K562 (cell line): Measurements from ENCODE around the gene RHBDD1. TPM values are rescaled to one million over a fixed set of nuclear protein-coding genes. Genes with fewer than 3 reads are reported as not detected.

Experiments used
- ATAC-seq: fragments of 200-7000 bp; cut with Tn5 transposase; 3 replicates; pipeline ENCODE4 v1.9.1; 2020; ENCODE audit warnings: moderate library complexity
- BruUV-seq: library from RNA; stranded (reverse); fragments of 400-500 nt; replicated peaks from 2 replicates; lab custom pipeline; 2021; lab: Mats Ljungman, UMichigan
- CTCF ChIA-PET: fragments of 300-600 bp; formaldehyde crosslinking; extraction: SDS; loops from one replicate; lab custom pipeline; 2021; ENCODE audit warnings: low intra/inter-chr PET ratio; lab: Yijun Ruan, JAX
- POLR2A ChIA-PET: fragments of 300-600, 350-650 bp; sonication (Branson Sonifier 250); formaldehyde crosslinking; extraction: SDS; loops from one replicate; lab custom pipeline; 2021; ENCODE audit warnings: antibody characterized with exemption, inconsistent platforms; lab: Yijun Ruan, JAX
- DNase-seq, 4 experiments: peaks; one replicate each; pipeline versions ENCODE4 v3.0.0 to v3.0.0-alpha.2; 2011 to 2018; ENCODE audit warnings: low spot score in 3 of 4, mixed read lengths in 3 of 4; ENCODE audit errors: extremely low read depth in 1 of 4
- FAIRE-seq: peaks from 2 replicates; lab custom pipeline; 2011; peaks lifted over from hg19 to GRCh38; lab: Jason Lieb, UNC
- H2AFZ ChIP-seq: 2 replicates; pipeline ENCODE4 v1.6.0; 2011; ENCODE audit warnings: low read depth, low read length, control low read depth, inconsistent platforms
- H3K27ac ChIP-seq: fragments of 200-600 bp; 3 replicates; pipeline ENCODE4 v1.8.0; 2011; ENCODE audit warnings: low read depth, mild to moderate bottlenecking, control low read depth, inconsistent platforms, low read length, moderate library complexity, mixed read lengths; ENCODE audit errors: extremely low read depth
- H3K27me3 ChIP-seq, 2 experiments: fragments of 300-600 bp in 1 of 2; 2 replicates in 1 of 2; 3 replicates in 1 of 2; pipeline versions ENCODE4 v1.6.0 to v1.8.0; 2011; ENCODE audit warnings: inconsistent platforms in 2 of 2, low read length in 2 of 2, mild to moderate bottlenecking in 1 of 2, mixed read lengths in 1 of 2, moderate library complexity in 1 of 2; ENCODE audit not compliant: control insufficient read depth in 2 of 2, insufficient read depth in 2 of 2
- H3K36me3 ChIP-seq: fragments of 300-600 bp; 3 replicates; pipeline ENCODE4 v1.8.0; 2011; ENCODE audit warnings: mild to moderate bottlenecking, low read length, inconsistent platforms; ENCODE audit not compliant: control insufficient read depth, insufficient read depth
- H3K4me1 ChIP-seq, 2 experiments: fragments of 200-600 bp in 1 of 2; replicated peaks in 1 of 2; 2 replicates in 1 of 2; 3 replicates in 1 of 2; pipeline versions ENCODE4 v1.5.1 to v1.8.0; 2011; ENCODE audit warnings: inconsistent platforms in 2 of 2, low read length in 2 of 2, mild to moderate bottlenecking in 1 of 2, mixed read lengths in 1 of 2, moderate library complexity in 1 of 2; ENCODE audit not compliant: control insufficient read depth in 2 of 2, insufficient read depth in 2 of 2
- H3K4me2 ChIP-seq: 2 replicates; pipeline ENCODE4 v1.6.1; 2011; ENCODE audit warnings: low read length, control low read depth, inconsistent platforms, mixed read lengths; ENCODE audit not compliant: insufficient read depth
- H3K4me3 ChIP-seq: fragments of 200-600 bp; sonication (generic), shearing (Covaris generic); 2 replicates; pipeline ENCODE4 v1.5.1; 2016; ENCODE audit warnings: control low read depth, inconsistent platforms
- H3K79me2 ChIP-seq: fragments of 200-600 bp; 3 replicates; pipeline ENCODE4 v1.8.0; 2011; ENCODE audit warnings: low read length, inconsistent platforms; ENCODE audit not compliant: control insufficient read depth, insufficient read depth
- H3K9ac ChIP-seq, 2 experiments: 2 replicates each; pipeline versions ENCODE4 v1.6.0 to v1.6.1; 2011; ENCODE audit warnings: low read depth in 2 of 2, low read length in 2 of 2, control low read depth in 1 of 2, inconsistent platforms in 1 of 2, mild to moderate bottlenecking in 1 of 2, mixed read lengths in 1 of 2; ENCODE audit not compliant: insufficient read depth in 1 of 2
- H3K9me1 ChIP-seq: one replicate; pipeline ENCODE4 v1.6.0; 2011; ENCODE audit warnings: inconsistent platforms, mild to moderate bottlenecking, low read length, moderate library complexity; ENCODE audit not compliant: control insufficient read depth, insufficient read depth
- H3K9me3 ChIP-seq: replicated peaks from 2 replicates; pipeline ENCODE4 v1.5.1; 2011; ENCODE audit warnings: low read depth, low read length, inconsistent platforms; ENCODE audit not compliant: control insufficient read depth, insufficient read depth
- H4K20me1 ChIP-seq: replicated peaks from 2 replicates; pipeline ENCODE4 v1.6.1; 2011; ENCODE audit warnings: low read length, inconsistent platforms, mixed read lengths; ENCODE audit not compliant: control insufficient read depth, insufficient read depth
- CXXC5 ChIP-seq: fragments of 250-450 bp; sonication (Bioruptor Pico); IDR thresholded peaks from 2 replicates; pipeline ENCODE4 v1.8.0; 2022; ENCODE audit warnings: inconsistent platforms, mild to moderate bottlenecking, moderate library complexity
- KDM2B ChIP-seq: fragments of 250-450 bp; sonication (Bioruptor Pico); IDR thresholded peaks from 2 replicates; pipeline ENCODE4 v1.8.0; 2021; ENCODE audit warnings: mild to moderate bottlenecking, moderate library complexity
- NFYB ChIP-seq: IDR thresholded peaks from 2 replicates; pipeline ENCODE4 v1.6.1; 2011; ENCODE audit warnings: mild to moderate bottlenecking, moderate library complexity; ENCODE audit not compliant: insufficient read length; ENCODE audit errors: extremely low read depth
- RFX5 ChIP-seq: IDR thresholded peaks from 2 replicates; pipeline ENCODE4 v1.6.1; 2011; ENCODE audit warnings: low read depth, mild to moderate bottlenecking, improper control_type of control experiment, low read length
- ZNF239 ChIP-seq: fragments of 250-450 bp; sonication (Bioruptor Pico); IDR thresholded peaks from 2 replicates; pipeline ENCODE4 v1.4.0; 2020; ENCODE audit warnings: mild to moderate bottlenecking
- ZNF431 ChIP-seq: sonication (generic); formaldehyde crosslinking; IDR thresholded peaks from 2 replicates; pipeline ENCODE4 v1.8.0; 2022; ENCODE audit warnings: mild to moderate bottlenecking, missing genetic modification reagents
- ZNF717 ChIP-seq: fragments of 250-450 bp; sonication (Bioruptor Pico); IDR thresholded peaks from 2 replicates; pipeline ENCODE4 v1.5.0; 2021
- ZNF778 ChIP-seq: fragments of 450-650 bp; formaldehyde crosslinking; IDR thresholded peaks from 2 replicates; pipeline ENCODE4 v1.4.0; 2020; ENCODE audit warnings: mild to moderate bottlenecking, moderate library complexity
- WGBS: fragments of 100-300 bp; shearing (Covaris generic); methylation state at CpG from one replicate; pipeline ENCODE4 v1.1.6; 2016; ENCODE audit warnings: low coverage, mixed read lengths; ENCODE audit not compliant: insufficient coverage; ENCODE audit errors: missing lambda C conversion rate; 5-methylcytosine and 5-hydroxymethylcytosine counted together
- in situ Hi-C: fragments of 300-500 bp; cut with MboI; formaldehyde crosslinking; loops from 4 replicates; pipeline ENCODE4 v1.15.0; 2018; ENCODE audit warnings: inconsistent platforms, mixed read lengths
- intact Hi-C: fragments of 100-400 bp; cut with micrococcal nuclease; formaldehyde crosslinking; loops from 2 replicates; pipeline ENCODE4 v1.14.2; 2022
- polyA plus RNA-seq, 8 experiments: library from polyadenylated mRNA; depleted of rRNA in 4 of 8; stranded (reverse) in 5 of 8; unstranded in 3 of 8; fragments of >200 nt; fragmentation: Nextera tagmentation in 2 of 8; fragmentation: Illumina TruSeq in 1 of 8; extraction: Ambion mirVana in 2 of 8; extraction: Trizol in 1 of 8; gene quantifications; 2 replicates each; pipeline versions ENCODE4 v1.2.1 to v1.2.3, GENCODE V29; 2011 to 2014; ENCODE audit warnings: inconsistent platforms in 1 of 8, missing spikeins in 1 of 8
- total RNA-seq, 7 experiments: library from RNA; depleted of rRNA in 6 of 7; stranded (reverse); fragments of >200 nt in 6 of 7; fragmentation: Illumina TruSeq in 2 of 7; extraction: Trizol in 2 of 7; gene quantifications; 2 replicates each; pipeline versions ENCODE4 v1.2.1 to v1.2.3, GENCODE V29; 2011 to 2021; ENCODE audit warnings: low replicate concordance in 1 of 7
- TF ChIP-seq, protein P1 (sequence below): fragments of 450-650 bp; IDR thresholded peaks from 2 replicates; pipeline ENCODE4 v1.7.1; 2018; ENCODE audit warnings: mild to moderate bottlenecking, low read depth; ENCODE audit not compliant: partially characterized antibody
- TF ChIP-seq, protein P2 (sequence below): fragments of 200-800 bp; sonication (Bioruptor generic); IDR thresholded peaks from 2 replicates; pipeline ENCODE4 v1.6.1; 2017; ENCODE audit warnings: missing genetic modification characterization, missing compliant biosample characterization

Gene RHBDD1
- total and polyA plus RNA-seq, 9 of the 15 experiments (the other 6 are each of a cell fraction or from before 2014, with no cell fraction given): 4.8 to 34.8 (median 15.6) TPM

DNA sequence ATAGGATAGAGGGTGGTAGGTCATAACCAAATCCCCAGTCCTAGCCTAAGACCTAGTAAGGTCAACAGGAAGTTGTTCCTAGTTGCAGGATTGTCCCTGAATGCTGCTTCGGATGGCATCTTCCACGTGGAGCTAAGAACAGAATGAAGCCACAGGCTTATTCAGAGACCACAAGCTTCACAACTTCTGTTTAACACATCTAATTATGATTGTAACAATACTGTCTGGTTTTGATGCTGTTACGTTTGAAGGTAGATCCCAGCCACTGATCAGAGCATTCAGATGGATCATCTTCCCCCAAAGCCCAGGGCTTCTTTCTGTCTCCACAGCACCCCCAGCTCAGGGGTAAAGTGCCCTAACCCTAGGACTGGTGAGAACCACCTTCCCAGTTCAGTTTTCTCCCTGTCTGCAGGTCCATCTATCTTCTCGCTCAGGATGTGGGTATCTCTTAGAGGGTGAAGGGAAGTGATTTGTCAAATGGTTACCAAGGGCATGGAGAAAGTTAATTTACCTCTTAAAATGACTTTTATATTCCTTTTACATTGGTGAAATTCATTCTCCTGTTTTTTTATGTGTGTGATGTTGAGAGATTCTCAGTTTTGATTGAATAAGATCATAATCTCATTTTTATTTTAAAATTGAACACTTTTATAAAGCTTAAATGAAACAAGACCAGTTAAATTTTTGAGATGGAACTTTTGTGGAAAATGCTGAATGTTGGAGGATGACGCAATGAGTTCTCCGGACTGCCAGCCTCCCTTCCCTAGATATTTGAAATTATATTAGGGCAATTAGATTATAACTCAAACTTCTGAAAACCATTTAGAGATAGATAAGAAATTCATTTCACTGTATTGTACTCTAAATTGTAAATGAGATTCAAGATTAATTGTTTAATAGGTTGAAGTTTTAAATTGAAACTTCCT lies 66.5 kb downstream of the RHBDD1 start:
- Histone ChIP-seq H3K36me3 (no peaks in the 10 kb centered on the region), H3K27ac (no peak overlapping the region), H3K9ac (no peak overlapping the region), H3K27me3 (no peaks in the 10 kb centered on the region), H3K9me1 (no peaks in the 10 kb centered on the region), H3K4me2 (no peak overlapping the region), H2AFZ (no peak overlapping the region), H3K9me3 (no peaks in the 10 kb centered on the region), H3K4me3 (no peak overlapping the region), H3K79me2 (no peaks in the 10 kb centered on the region), H4K20me1 (no peaks in the 10 kb centered on the region), H3K4me1 (no peaks in the 10 kb centered on the region)
- intact Hi-C loops (no loop called here), in situ Hi-C loops (no loop called here)
- no TSS peak for BruUV-seq
- WGBS: 83% methylated on average over 5 of the region's 6 CpGs
- ATAC-seq: no peak
- no peak for DNase-seq
- ChIA-PET POLR2A (no interaction called here), CTCF (no interaction called here)
- no peak for FAIRE-seq
- no peak for TF ChIP-seq ZNF717 (CRISPR knock-in tag)
- TF ChIP-seq, protein P1, sequence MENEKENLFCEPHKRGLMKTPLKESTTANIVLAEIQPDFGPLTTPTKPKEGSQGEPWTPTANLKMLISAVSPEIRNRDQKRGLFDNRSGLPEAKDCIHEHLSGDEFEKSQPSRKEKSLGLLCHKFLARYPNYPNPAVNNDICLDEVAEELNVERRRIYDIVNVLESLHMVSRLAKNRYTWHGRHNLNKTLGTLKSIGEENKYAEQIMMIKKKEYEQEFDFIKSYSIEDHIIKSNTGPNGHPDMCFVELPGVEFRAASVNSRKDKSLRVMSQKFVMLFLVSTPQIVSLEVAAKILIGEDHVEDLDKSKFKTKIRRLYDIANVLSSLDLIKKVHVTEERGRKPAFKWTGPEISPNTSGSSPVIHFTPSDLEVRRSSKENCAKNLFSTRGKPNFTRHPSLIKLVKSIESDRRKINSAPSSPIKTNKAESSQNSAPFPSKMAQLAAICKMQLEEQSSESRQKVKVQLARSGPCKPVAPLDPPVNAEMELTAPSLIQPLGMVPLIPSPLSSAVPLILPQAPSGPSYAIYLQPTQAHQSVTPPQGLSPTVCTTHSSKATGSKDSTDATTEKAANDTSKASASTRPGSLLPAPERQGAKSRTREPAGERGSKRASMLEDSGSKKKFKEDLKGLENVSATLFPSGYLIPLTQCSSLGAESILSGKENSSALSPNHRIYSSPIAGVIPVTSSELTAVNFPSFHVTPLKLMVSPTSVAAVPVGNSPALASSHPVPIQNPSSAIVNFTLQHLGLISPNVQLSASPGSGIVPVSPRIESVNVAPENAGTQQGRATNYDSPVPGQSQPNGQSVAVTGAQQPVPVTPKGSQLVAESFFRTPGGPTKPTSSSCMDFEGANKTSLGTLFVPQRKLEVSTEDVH: no peak
- TF ChIP-seq, protein P2, sequence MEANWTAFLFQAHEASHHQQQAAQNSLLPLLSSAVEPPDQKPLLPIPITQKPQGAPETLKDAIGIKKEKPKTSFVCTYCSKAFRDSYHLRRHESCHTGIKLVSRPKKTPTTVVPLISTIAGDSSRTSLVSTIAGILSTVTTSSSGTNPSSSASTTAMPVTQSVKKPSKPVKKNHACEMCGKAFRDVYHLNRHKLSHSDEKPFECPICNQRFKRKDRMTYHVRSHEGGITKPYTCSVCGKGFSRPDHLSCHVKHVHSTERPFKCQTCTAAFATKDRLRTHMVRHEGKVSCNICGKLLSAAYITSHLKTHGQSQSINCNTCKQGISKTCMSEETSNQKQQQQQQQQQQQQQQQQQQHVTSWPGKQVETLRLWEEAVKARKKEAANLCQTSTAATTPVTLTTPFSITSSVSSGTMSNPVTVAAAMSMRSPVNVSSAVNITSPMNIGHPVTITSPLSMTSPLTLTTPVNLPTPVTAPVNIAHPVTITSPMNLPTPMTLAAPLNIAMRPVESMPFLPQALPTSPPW: no peak
- TF ChIP-seq RFX5: no peak
- TF ChIP-seq KDM2B (CRISPR knock-in tag): no peak
- TF ChIP-seq ZNF778: no peak
- TF ChIP-seq CXXC5: no peak
- no peak for TF ChIP-seq ZNF431 (CRISPR knock-in tag)
- no peak for TF ChIP-seq NFYB
- TF ChIP-seq ZNF239 (CRISPR knock-in tag): no peak
